ENCODE results near the gene C13orf46.

C13orf46 gene

GRCh38 chr13:114010401-114011101 is 36.7 kb upstream of the C13orf46 start:
- DNase-seq (ENCODE audit: low read depth in 3 of 3) = no peak

- no peak for DNase-seq (ENCODE audit: low read depth in 3 of 3)
These were observed 35.9 kb upstream of the C13orf46 start for GRCh38 chr13:114009590-114010400.

- no peak for DNase-seq (ENCODE audit: low read depth in 3 of 3)
These were observed 35.2 kb upstream of the C13orf46 start for GRCh38 chr13:114008964-114009589.

GRCh38 chr13:114007566-114007965 is 33.7 kb upstream of the C13orf46 start:
- no peak for DNase-seq (ENCODE audit: low read depth in 3 of 3)

- no peak for DNase-seq (ENCODE audit: low read depth in 3 of 3)
These were observed 31.4 kb upstream of the C13orf46 start for GRCh38 chr13:114005206-114005724.

- no peak for DNase-seq (ENCODE audit: low read depth in 3 of 3)
These were observed 30.7 kb upstream of the C13orf46 start for GRCh38 chr13:114004420-114005205.

- no peak for DNase-seq (ENCODE audit: low read depth in 3 of 3)
These were observed 29.0 kb upstream of the C13orf46 start for GRCh38 chr13:114002771-114003321.

- no peak for DNase-seq (ENCODE audit: low read depth in 3 of 3)
These were observed 28.2 kb upstream of the C13orf46 start for GRCh38 chr13:114002009-114002544.

- DNase-seq (ENCODE audit: low read depth in 3 of 3) = no peak
These were observed 27.6 kb upstream of the C13orf46 start for GRCh38 chr13:114001331-114002008.

GRCh38 chr13:114000151-114001040 is 26.5 kb upstream of the C13orf46 start:
- DNase-seq (ENCODE audit: low read depth in 3 of 3) = no peak

GRCh38 chr13:113999618-113999910 is 25.7 kb upstream of the C13orf46 start:
- DNase-seq (ENCODE audit: low read depth in 3 of 3) = no peak

GRCh38 chr13:113998781-113999617 is 25.1 kb upstream of the C13orf46 start:
- no peak for DNase-seq (ENCODE audit: low read depth in 3 of 3)

GRCh38 chr13:113997845-113998751 is 24.2 kb upstream of the C13orf46 start:
- no peak for DNase-seq (ENCODE audit: low read depth in 3 of 3)

GRCh38 chr13:113996912-113997745 is 23.3 kb upstream of the C13orf46 start:
- DNase-seq (ENCODE audit: low read depth in 3 of 3) = no peak

- no peak for DNase-seq (ENCODE audit: low read depth in 3 of 3)
These were observed 22.4 kb upstream of the C13orf46 start for GRCh38 chr13:113996081-113996911.

- no peak for DNase-seq (ENCODE audit: low read depth in 3 of 3)
These were observed 21.2 kb upstream of the C13orf46 start for GRCh38 chr13:113995051-113995601.

Data from stimulated activated CD4-positive, alpha-beta T cell treated with anti-CD3 and anti-CD28 coated beads, TNF-alpha, amount 100 ng/mL, for 4 hours (primary cell).